HepG2 (cell line): ENCODE measurements around the gene SMTNL2. TPM values are rescaled to one million over a fixed set of nuclear protein-coding genes. Genes with fewer than 3 reads are reported as not detected.

Experiments used
- ATAC-seq: fragments of 200-7000 bp; cut with Tn5 transposase; 3 replicates; pipeline ENCODE4 v1.9.1; 2020; ENCODE audit warnings: mild to moderate bottlenecking, moderate library complexity
- BruUV-seq: library from RNA; stranded (reverse); fragments of 400-500 nt; replicated peaks from 2 replicates; lab custom pipeline; 2021; lab: Mats Ljungman, UMichigan
- CTCF ChIA-PET: fragments of 300-600 bp; formaldehyde crosslinking; extraction: SDS; loops from one replicate; lab custom pipeline; 2021; ENCODE audit warnings: low total read pairs, inconsistent platforms, low intra/inter-chr PET ratio; lab: Yijun Ruan, JAX
- POLR2A ChIA-PET: fragments of 350-600 bp; sonication (Branson Sonifier 250); formaldehyde crosslinking; loops from one replicate; lab custom pipeline; 2020; ENCODE audit warnings: antibody characterized with exemption, inconsistent platforms; lab: Yijun Ruan, JAX
- DNase-seq: peaks from one replicate; pipeline ENCODE4 v3.0.0-alpha.2; 2015; ENCODE audit warnings: low spot score
- FAIRE-seq: peaks from 3 replicates; lab custom pipeline; 2011; peaks lifted over from hg19 to GRCh38; lab: Jason Lieb, UNC
- H2AFZ ChIP-seq: one replicate; pipeline ENCODE4 v1.6.1; 2011; ENCODE audit warnings: low read length, inconsistent platforms
- H3K27ac ChIP-seq: fragments of 300-600 bp; 3 replicates; pipeline ENCODE4 v1.8.0; 2011; ENCODE audit warnings: mixed run types, mild to moderate bottlenecking, mixed read lengths, low read length, inconsistent platforms; ENCODE audit not compliant: insufficient read depth; ENCODE audit errors: extremely low read length
- H3K27me3 ChIP-seq, 2 experiments: fragments of 200-600 bp in 1 of 2; 2 replicates in 1 of 2; 3 replicates in 1 of 2; pipeline versions ENCODE4 v1.6.0 to v1.8.0; 2011; ENCODE audit warnings: low read length in 2 of 2, mild to moderate bottlenecking in 2 of 2, moderate library complexity in 2 of 2, inconsistent platforms in 1 of 2; ENCODE audit not compliant: insufficient read depth in 2 of 2, control insufficient read depth in 1 of 2
- H3K36me3 ChIP-seq, 2 experiments: fragments of 200-600 bp in 1 of 2; replicated peaks in 1 of 2; 2 replicates in 1 of 2; 3 replicates in 1 of 2; pipeline versions ENCODE4 v1.5.1 to v1.8.0; 2011; ENCODE audit warnings: low read length in 2 of 2, inconsistent platforms in 1 of 2; ENCODE audit not compliant: insufficient read depth in 2 of 2, control insufficient read depth in 1 of 2
- H3K4me1 ChIP-seq: 2 replicates; pipeline ENCODE4 v1.5.1; 2012; ENCODE audit warnings: low read length, inconsistent platforms; ENCODE audit not compliant: insufficient read depth
- H3K4me2 ChIP-seq: 2 replicates; pipeline ENCODE4 v1.6.0; 2011; ENCODE audit warnings: low read depth, low read length, inconsistent platforms
- H3K4me3 ChIP-seq, 3 experiments: fragments of 200-600 bp in 1 of 3; sonication (generic), shearing (Covaris generic) in 1 of 3; replicated peaks in 1 of 3; 2 replicates each; pipeline ENCODE4 v1.5.1; 2011 to 2016; ENCODE audit warnings: low read length in 3 of 3, inconsistent platforms in 2 of 3, low read depth in 2 of 3, mild to moderate bottlenecking in 2 of 3, control low read depth in 1 of 3, mixed read lengths in 1 of 3; ENCODE audit not compliant: insufficient read depth in 1 of 3
- H3K79me2 ChIP-seq: one replicate; pipeline ENCODE4 v1.6.1; 2011; ENCODE audit warnings: low read length, inconsistent platforms; ENCODE audit not compliant: insufficient read depth
- H3K9ac ChIP-seq: 2 replicates; pipeline ENCODE4 v1.6.0; 2011; ENCODE audit warnings: mild to moderate bottlenecking, low read depth, low read length, inconsistent platforms; ENCODE audit not compliant: insufficient read depth
- H3K9me3 ChIP-seq: 2 replicates; pipeline ENCODE4 v1.5.1; 2012; ENCODE audit warnings: mild to moderate bottlenecking, low read length
- H4K20me1 ChIP-seq: 2 replicates; pipeline ENCODE4 v1.6.0; 2011; ENCODE audit warnings: inconsistent platforms, mild to moderate bottlenecking, low read length, moderate library complexity; ENCODE audit not compliant: insufficient read depth
- BATF2 ChIP-seq: sonication (generic); formaldehyde crosslinking; IDR thresholded peaks from 2 replicates; pipeline ENCODE4 v1.8.0; 2022; ENCODE audit warnings: mild to moderate bottlenecking, missing genetic modification reagents, moderate library complexity
- DR1 ChIP-seq: sonication (generic); formaldehyde crosslinking; IDR thresholded peaks from 2 replicates; pipeline ENCODE4 v1.8.0; 2021; ENCODE audit warnings: mild to moderate bottlenecking, missing genetic modification reagents, inconsistent platforms
- SP140L ChIP-seq: sonication (generic); formaldehyde crosslinking; IDR thresholded peaks from 2 replicates; pipeline ENCODE4 v1.4.0; 2020; ENCODE audit warnings: missing genetic modification reagents, borderline replicate concordance
- SRSF9 ChIP-seq: fragments of 200-400 bp; formaldehyde crosslinking; IDR thresholded peaks from 2 replicates; pipeline ENCODE4 v1.6.1; 2018; ENCODE audit warnings: borderline replicate concordance, mild to moderate bottlenecking, low read depth, low read length; ENCODE audit not compliant: insufficient read depth, poor library complexity, severe bottlenecking
- SUZ12 ChIP-seq: fragments of 150-350 bp; IDR thresholded peaks from 2 replicates; pipeline ENCODE4 v1.6.1; 2014; ENCODE audit warnings: low read depth, low read length
- SYNCRIP ChIP-seq: fragments of 200-400 bp; formaldehyde crosslinking; IDR thresholded peaks from 2 replicates; pipeline ENCODE4 v1.6.1; 2018; ENCODE audit warnings: mild to moderate bottlenecking, low read depth, low read length; ENCODE audit not compliant: insufficient read depth
- ZNF710 ChIP-seq: sonication (generic); formaldehyde crosslinking; IDR thresholded peaks from 2 replicates; pipeline ENCODE4 v1.5.0; 2020; ENCODE audit warnings: mild to moderate bottlenecking, missing genetic modification reagents, borderline replicate concordance
- WGBS: methylation state at CpG from one replicate; pipeline ENCODE4 v1.1.6; 2017; ENCODE audit warnings: low lambda C conversion rate; 5-methylcytosine and 5-hydroxymethylcytosine counted together
- in situ Hi-C: cut with HindIII; loops from 2 replicates; pipeline ENCODE4 v1.10.0; 2017; ENCODE audit warnings: low pct_unique_long_range_greater_than_20kb; ENCODE audit not compliant: extremely low pct_ligation_motif_present
- intact Hi-C: fragments of 100-400 bp; cut with micrococcal nuclease; formaldehyde crosslinking; loops from one replicate; pipeline ENCODE4 v1.10.0; 2022; ENCODE audit not compliant: unreplicated experiment
- polyA plus RNA-seq, 8 experiments: library from polyadenylated mRNA; depleted of rRNA in 3 of 8; stranded (reverse) in 7 of 8; unstranded in 1 of 8; fragments of >200 nt; fragmentation: Illumina TruSeq in 4 of 8; extraction: Trizol in 4 of 8; gene quantifications; 2 replicates each; pipeline versions ENCODE4 v1.2.1 to v1.2.3, GENCODE V29; 2011 to 2016; ENCODE audit warnings: low read depth in 4 of 8, missing spikeins in 1 of 8, mixed read lengths in 1 of 8; ENCODE audit not compliant: insufficient read depth in 1 of 8
- total RNA-seq, 5 experiments: library from RNA; depleted of rRNA; stranded (reverse); fragments of >200 nt; fragmentation: Illumina TruSeq; extraction: Trizol; gene quantifications; 2 replicates each; pipeline ENCODE4 v1.2.3, GENCODE V29; 2016; ENCODE audit warnings: low read depth in 1 of 5
- TF ChIP-seq, protein P1 (sequence below): sonication (generic); formaldehyde crosslinking; IDR thresholded peaks from 2 replicates; pipeline ENCODE4 v1.4.0; 2020; ENCODE audit warnings: missing genetic modification reagents

The SMTNL2 gene
- total and polyA plus RNA-seq, 2 of the 13 experiments (the other 11 are each of a cell fraction or from before 2014, with no cell fraction given): 0.41 to 5.1 TPM

DNA sequence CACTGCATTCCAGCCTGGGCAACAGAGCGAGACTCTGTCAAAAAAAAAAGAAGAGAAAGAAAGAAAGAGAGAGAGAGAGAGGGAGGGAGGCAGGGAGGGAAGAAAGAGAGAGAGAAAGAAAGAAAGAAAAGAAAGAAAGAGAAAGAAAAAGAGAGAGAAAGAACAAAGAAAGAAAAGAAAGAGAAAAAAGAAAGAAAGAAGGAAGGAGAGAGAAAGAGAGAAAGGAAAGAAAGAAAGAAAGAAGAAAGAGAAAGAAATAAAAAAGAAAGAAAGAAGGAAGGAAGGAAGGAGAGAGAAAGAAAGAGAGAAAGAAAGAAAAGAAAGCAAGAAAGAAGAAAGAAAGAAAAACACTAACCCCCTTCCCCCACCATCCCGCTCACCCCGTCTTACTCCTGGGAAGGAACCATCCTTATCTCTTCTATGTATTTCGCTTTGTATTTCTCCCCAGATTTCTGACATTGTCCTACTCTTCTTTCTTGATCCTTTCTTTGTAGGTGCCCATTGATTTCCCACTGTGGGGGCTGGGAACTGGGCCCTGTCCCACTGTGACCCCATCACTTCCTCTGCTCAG, 36.3 kb downstream of the SMTNL2 start:
- DNase-seq (no peak), FAIRE-seq (no peak), ATAC-seq (no peak)
- intact Hi-C loops (no loop called here), in situ Hi-C loops (loop anchor here (5.0 kb wide), 1 partner anchor 53 kb away; no protein-coding TSS in a partner anchor)
- Histone ChIP-seq H3K4me3 (no peak overlapping the region), H2AFZ (no peak overlapping the region), H3K36me3 (no peaks in the 10 kb centered on the region), H4K20me1 (no peaks in the 10 kb centered on the region), H3K79me2 (no peaks in the 10 kb centered on the region), H3K4me2 (no peak overlapping the region), H3K4me1 (peaks cover 11% of the 10 kb centered on the region), H3K9me3 (no peaks in the 10 kb centered on the region), H3K9ac (no peak overlapping the region), H3K27me3 (peaks cover 0 to 3% of the 10 kb centered on the region in 2 experiments; a peak in 1 of 5 replicates), H3K27ac (no peak overlapping the region)
- ChIA-PET POLR2A (no interaction called here), CTCF (no interaction called here)
- peak; percentile 68 for TF ChIP-seq SRSF9
- TF ChIP-seq SP140L: no peak
- BruUV-seq: no TSS peak
- WGBS: 84% methylated on average over 4 of the region's 4 CpGs

DNA sequence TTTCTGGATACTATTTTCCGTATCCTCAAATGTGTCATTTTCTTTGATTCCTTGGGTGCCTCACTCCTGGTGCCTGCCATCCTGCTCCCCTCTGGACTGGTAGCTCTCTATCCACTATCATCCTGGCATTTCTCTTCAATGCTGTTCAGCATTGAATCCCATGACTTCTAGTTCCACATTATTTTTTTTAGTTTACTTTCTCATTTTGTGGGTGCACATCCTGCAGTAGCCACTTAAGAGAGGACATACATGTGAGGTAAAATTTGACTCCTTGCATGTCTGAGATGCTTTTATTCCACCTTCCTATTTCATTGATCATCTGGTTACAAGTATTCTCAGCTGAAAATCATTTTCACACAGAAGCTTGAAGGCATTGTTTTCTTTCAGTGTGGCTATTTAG, 38.0 kb downstream of the SMTNL2 start:
- peaks cover 14% of the 10 kb centered on the region for H3K4me1 ChIP-seq
- ChIA-PET CTCF (interaction anchor here (5.5 kb wide), 1 partner anchor 55 kb away, joined by 70 read pairs; no protein-coding TSS in a partner anchor), POLR2A (no interaction called here)
- FAIRE-seq (no peak), ATAC-seq (no peak)
- H4K20me1 ChIP-seq: no peaks in the 10 kb centered on the region
- no peak overlapping the region for H3K4me3 ChIP-seq
- WGBS: 82% methylated on average over 1 of the region's 1 CpG
- no peaks in the 10 kb centered on the region for H3K9me3 ChIP-seq
- intact Hi-C loops: no loop called here
- peaks cover 0 to 3% of the 10 kb centered on the region in 2 experiments; a peak in 1 of 5 replicates for H3K27me3 ChIP-seq
- TF ChIP-seq DR1 (CRISPR knock-in tag): no peak
- TF ChIP-seq SUZ12: no peak
- TF ChIP-seq, protein P1, sequence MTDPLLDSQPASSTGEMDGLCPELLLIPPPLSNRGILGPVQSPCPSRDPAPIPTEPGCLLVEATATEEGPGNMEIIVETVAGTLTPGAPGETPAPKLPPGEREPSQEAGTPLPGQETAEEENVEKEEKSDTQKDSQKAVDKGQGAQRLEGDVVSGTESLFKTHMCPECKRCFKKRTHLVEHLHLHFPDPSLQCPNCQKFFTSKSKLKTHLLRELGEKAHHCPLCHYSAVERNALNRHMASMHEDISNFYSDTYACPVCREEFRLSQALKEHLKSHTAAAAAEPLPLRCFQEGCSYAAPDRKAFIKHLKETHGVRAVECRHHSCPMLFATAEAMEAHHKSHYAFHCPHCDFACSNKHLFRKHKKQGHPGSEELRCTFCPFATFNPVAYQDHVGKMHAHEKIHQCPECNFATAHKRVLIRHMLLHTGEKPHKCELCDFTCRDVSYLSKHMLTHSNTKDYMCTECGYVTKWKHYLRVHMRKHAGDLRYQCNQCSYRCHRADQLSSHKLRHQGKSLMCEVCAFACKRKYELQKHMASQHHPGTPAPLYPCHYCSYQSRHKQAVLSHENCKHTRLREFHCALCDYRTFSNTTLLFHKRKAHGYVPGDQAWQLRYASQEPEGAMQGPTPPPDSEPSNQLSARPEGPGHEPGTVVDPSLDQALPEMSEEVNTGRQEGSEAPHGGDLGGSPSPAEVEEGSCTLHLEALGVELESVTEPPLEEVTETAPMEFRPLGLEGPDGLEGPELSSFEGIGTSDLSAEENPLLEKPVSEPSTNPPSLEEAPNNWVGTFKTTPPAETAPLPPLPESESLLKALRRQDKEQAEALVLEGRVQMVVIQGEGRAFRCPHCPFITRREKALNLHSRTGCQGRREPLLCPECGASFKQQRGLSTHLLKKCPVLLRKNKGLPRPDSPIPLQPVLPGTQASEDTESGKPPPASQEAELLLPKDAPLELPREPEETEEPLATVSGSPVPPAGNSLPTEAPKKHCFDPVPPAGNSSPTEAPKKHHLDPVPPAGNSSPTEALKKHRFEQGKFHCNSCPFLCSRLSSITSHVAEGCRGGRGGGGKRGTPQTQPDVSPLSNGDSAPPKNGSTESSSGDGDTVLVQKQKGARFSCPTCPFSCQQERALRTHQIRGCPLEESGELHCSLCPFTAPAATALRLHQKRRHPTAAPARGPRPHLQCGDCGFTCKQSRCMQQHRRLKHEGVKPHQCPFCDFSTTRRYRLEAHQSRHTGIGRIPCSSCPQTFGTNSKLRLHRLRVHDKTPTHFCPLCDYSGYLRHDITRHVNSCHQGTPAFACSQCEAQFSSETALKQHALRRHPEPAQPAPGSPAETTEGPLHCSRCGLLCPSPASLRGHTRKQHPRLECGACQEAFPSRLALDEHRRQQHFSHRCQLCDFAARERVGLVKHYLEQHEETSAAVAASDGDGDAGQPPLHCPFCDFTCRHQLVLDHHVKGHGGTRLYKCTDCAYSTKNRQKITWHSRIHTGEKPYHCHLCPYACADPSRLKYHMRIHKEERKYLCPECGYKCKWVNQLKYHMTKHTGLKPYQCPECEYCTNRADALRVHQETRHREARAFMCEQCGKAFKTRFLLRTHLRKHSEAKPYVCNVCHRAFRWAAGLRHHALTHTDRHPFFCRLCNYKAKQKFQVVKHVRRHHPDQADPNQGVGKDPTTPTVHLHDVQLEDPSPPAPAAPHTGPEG: no peak
- TF ChIP-seq ZNF710 (CRISPR knock-in tag): no peak
- TF ChIP-seq BATF2 (CRISPR knock-in tag): no peak
- TF ChIP-seq SYNCRIP: no peak
- TF ChIP-seq, all 625 proteins: peak for 0
- no peaks in the 10 kb centered on the region for H3K36me3 ChIP-seq
- no peak overlapping the region for H2AFZ ChIP-seq
- H3K27ac ChIP-seq: no peak overlapping the region
- in situ Hi-C loops: loop anchor here (5.0 kb wide), 1 partner anchor 55 kb away; no protein-coding TSS in a partner anchor
- BruUV-seq: no TSS peak
- DNase-seq: no peak
- no peak overlapping the region for H3K4me2 ChIP-seq
- no peak overlapping the region for H3K9ac ChIP-seq
- no peaks in the 10 kb centered on the region for H3K79me2 ChIP-seq
